K562 (cell line): ENCODE measurements around the gene C19orf44. TPM values are rescaled to one million over a fixed set of nuclear protein-coding genes. Genes with fewer than 3 reads are reported as not detected.

Experiments used
- HLTF ChIP-seq: fragments of 450-650 bp; IDR thresholded peaks from 2 replicates; pipeline ENCODE4 v1.6.1; 2016
- ZNF212 ChIP-seq: fragments of 450-650 bp; formaldehyde crosslinking; IDR thresholded peaks from 2 replicates; pipeline ENCODE4 v1.4.0; 2020; ENCODE audit warnings: mild to moderate bottlenecking
- polyA plus RNA-seq, 8 experiments: library from polyadenylated mRNA; depleted of rRNA in 4 of 8; stranded (reverse) in 5 of 8; unstranded in 3 of 8; fragments of >200 nt; fragmentation: Nextera tagmentation in 2 of 8; fragmentation: Illumina TruSeq in 1 of 8; extraction: Ambion mirVana in 2 of 8; extraction: Trizol in 1 of 8; gene quantifications; 2 replicates each; pipeline versions ENCODE4 v1.2.1 to v1.2.3, GENCODE V29; 2011 to 2014; ENCODE audit warnings: inconsistent platforms in 1 of 8, missing spikeins in 1 of 8
- total RNA-seq, 7 experiments: library from RNA; depleted of rRNA in 6 of 7; stranded (reverse); fragments of >200 nt in 6 of 7; fragmentation: Illumina TruSeq in 2 of 7; extraction: Trizol in 2 of 7; gene quantifications; 2 replicates each; pipeline versions ENCODE4 v1.2.1 to v1.2.3, GENCODE V29; 2011 to 2021; ENCODE audit warnings: low replicate concordance in 1 of 7
- TF ChIP-seq, protein P1 (sequence below): fragments of 250-450 bp; sonication (Bioruptor Pico); IDR thresholded peaks from 2 replicates; pipeline ENCODE4 v1.5.0; 2021; ENCODE audit warnings: mild to moderate bottlenecking, moderate library complexity
- TF ChIP-seq, protein P2 (sequence below): IDR thresholded peaks from 3 replicates; pipeline ENCODE4 v1.6.1; 2011; ENCODE audit warnings: borderline replicate concordance, mild to moderate bottlenecking, moderate library complexity; ENCODE audit not compliant: insufficient read length; ENCODE audit errors: extremely low read depth

C19orf44 gene
- total and polyA plus RNA-seq, 9 of the 15 experiments (the other 6 are each of a cell fraction or from before 2014, with no cell fraction given): 0.41 to 7.7 (median 3.5) TPM

DNA sequence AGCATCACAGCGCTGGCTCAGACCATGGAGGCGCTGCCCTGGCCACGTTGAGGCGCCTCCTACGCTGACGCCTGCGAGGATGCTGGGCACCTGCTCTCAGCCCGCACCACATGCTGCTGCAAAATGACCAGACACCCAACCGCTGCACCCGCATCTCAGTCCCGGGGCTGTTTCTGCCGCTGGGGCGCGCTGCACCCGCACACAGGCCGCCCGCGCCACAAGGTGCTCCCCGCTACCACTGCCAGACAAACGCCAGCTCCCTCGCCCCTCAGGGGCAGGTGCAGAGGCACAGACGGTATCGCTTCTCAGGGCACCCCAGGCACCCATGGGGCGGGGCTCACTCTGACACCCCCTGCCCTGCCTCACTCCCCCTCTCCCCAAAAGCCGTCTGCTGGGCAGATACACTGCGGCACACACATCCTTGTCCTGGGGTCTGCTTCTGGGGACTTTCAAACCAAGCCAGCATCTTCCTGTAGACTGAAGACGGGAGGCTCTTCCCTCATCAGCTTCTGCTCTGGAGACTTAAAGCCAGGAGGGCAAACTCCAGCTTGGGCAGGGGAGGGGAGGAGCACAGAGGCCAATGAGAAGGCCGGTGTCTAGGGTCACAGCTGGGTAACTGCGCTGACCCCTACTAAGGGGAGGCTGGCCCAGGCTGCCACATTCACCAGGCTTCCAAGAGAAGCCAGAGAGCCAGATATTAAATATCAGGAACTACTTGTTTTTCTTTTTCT, 29.7 kb downstream of the C19orf44 start (continued):
- TF ChIP-seq, protein P1, sequence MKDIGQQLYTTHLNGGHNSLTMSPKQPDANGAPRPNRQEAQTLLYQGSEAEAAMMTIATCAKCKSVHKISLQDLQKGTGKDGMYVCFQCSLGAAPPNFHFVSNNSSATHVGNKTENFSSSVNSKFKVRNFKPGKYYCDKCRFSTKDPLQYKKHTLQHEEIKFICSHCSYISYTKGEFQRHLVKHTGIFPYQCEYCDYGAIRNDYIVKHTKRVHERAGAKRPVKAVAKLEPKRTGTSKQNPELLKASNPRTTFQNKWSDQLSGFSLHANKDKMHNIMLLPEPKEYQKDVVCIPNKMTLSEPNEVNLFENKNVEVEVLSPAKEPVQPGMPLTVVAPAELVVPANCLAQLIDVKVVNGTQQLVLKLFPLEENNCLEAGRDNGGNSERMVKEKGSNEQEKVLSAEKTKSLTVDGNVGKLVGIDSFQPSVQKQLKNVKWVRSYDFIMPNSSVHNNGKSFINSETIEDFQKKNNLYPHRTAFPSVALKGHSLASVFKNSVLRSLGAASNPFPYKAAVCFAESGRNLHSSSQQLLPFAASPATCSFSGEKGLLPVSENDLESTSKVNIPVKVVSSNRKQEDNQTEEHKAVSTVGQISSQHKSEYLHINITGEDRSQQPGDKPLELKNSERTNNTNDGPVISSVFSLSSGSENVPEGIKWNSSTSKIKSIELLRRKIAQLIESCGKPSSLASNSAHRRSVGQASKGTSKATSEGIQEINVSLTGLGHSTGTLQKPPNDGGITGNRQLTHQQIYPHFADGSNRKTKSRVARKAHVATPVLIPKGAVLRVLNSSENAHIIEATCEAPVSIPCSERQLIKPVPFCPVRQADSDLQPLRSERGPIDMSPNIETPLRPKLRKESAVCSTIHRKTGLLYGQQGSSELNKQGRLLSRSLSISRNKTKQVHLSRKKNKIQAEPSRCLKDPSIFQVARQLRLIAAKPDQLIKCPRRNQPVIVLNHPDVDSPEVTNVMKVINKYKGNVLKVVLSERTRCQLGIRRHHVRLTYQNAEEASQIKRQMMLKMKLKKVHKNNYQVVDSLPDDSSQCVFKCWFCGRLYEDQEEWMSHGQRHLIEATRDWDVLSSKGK: no peak
- TF ChIP-seq, protein P2, sequence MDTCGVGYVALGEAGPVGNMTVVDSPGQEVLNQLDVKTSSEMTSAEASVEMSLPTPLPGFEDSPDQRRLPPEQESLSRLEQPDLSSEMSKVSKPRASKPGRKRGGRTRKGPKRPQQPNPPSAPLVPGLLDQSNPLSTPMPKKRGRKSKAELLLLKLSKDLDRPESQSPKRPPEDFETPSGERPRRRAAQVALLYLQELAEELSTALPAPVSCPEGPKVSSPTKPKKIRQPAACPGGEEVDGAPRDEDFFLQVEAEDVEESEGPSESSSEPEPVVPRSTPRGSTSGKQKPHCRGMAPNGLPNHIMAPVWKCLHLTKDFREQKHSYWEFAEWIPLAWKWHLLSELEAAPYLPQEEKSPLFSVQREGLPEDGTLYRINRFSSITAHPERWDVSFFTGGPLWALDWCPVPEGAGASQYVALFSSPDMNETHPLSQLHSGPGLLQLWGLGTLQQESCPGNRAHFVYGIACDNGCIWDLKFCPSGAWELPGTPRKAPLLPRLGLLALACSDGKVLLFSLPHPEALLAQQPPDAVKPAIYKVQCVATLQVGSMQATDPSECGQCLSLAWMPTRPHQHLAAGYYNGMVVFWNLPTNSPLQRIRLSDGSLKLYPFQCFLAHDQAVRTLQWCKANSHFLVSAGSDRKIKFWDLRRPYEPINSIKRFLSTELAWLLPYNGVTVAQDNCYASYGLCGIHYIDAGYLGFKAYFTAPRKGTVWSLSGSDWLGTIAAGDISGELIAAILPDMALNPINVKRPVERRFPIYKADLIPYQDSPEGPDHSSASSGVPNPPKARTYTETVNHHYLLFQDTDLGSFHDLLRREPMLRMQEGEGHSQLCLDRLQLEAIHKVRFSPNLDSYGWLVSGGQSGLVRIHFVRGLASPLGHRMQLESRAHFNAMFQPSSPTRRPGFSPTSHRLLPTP: no peak
- no peak for TF ChIP-seq ZNF212 (CRISPR knock-in tag)
- no peak for TF ChIP-seq HLTF
- TF ChIP-seq, all 486 proteins: peak for 3
